ENCODE data around the gene NDUFC2.
A peak's percentile ranks its signal among the peaks of the same experiment; 100 is the strongest.
"Not testable (repeated sequence)": the region's sequence is repeated elsewhere in the genome, so short reads cannot be mapped to it uniquely, and the experiment has no call there.

Gene NDUFC2

GRCh38 chr11:78039919-78040671 is 39.6 kb downstream of the NDUFC2 start:
- DNase-seq (ENCODE audit: low read depth in 1 of 2, low spot score in 1 of 2) = peak in 1 of 2 experiments; percentile 49
- in situ Hi-C loops (cut with HindIII; ENCODE audit: low pct_unique_long_range_greater_than_20kb, low sequenced_read_pairs) = no loop called here
- TF ChIP-seq JUND (IDR thresholded peaks at IDR 0.05; ENCODE audit: low read depth) = no peak

DNA sequence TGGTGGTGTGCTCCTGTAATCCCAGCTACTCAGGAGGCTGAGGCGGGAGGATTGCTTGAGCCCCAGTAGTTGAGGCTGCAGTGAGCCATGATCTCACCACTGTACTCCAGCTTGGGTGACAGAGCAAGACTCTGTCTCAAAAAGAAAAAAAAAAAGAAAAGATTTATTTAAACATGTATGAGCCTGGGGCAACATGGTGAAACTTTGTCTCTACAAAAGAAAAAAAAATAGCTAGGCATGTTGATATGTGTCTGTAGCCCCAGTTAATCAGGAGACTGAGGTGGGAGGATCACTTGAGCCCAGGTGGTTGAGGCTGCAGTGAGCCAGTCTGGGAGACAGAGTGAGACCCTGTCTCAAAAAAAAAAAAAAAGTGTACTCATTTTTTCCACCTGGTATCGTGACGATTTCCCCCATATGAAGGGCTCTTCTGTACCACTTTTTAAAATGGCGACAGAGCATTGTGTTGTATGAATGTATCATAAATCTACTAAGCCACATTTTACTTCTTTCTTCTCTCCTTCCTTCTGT is 40.2 kb downstream of the NDUFC2 start:
- in situ Hi-C loops (cut with HindIII; ENCODE audit: low pct_unique_long_range_greater_than_20kb, low sequenced_read_pairs) = no loop called here
- DNase-seq (ENCODE audit: low read depth in 1 of 2, low spot score in 1 of 2) = no peak
- no peak for TF ChIP-seq JUND (IDR thresholded peaks at IDR 0.05; ENCODE audit: low read depth)

DNA sequence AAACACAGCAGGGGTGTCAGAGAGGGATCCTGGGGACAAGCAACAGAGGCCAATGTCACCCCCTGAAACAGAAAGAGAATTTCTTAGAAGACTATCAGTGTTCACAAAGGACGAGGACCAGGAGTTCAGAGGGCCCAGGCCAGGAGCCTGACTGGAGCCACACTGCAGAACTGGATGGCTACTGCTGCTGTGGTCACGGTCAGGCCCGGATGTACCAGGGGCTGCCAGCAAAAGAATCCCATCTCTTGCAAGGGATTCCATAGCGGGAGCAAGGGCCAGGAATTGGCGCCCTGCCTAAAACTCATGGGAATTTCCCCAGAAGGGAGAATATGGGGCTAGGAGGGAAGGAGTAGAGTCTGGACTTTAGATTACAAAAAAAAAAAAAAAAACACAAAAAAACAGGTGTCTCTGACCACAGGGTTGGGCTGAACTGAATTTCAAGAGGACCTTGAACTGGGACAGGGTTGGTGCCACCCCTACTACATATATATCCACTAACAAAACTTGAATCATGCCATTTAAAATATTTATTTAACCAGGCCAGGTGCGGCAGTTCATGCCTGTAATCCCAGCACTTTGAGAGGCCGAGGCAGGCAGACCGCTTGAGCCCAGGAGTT is 40.9 kb downstream of the NDUFC2 start:
- no peak for TF ChIP-seq JUND (IDR thresholded peaks at IDR 0.05; ENCODE audit: low read depth)
- in situ Hi-C loops (cut with HindIII; ENCODE audit: low pct_unique_long_range_greater_than_20kb, low sequenced_read_pairs) = no loop called here
- no peak for DNase-seq (ENCODE audit: low read depth in 1 of 2, low spot score in 1 of 2)

DNA sequence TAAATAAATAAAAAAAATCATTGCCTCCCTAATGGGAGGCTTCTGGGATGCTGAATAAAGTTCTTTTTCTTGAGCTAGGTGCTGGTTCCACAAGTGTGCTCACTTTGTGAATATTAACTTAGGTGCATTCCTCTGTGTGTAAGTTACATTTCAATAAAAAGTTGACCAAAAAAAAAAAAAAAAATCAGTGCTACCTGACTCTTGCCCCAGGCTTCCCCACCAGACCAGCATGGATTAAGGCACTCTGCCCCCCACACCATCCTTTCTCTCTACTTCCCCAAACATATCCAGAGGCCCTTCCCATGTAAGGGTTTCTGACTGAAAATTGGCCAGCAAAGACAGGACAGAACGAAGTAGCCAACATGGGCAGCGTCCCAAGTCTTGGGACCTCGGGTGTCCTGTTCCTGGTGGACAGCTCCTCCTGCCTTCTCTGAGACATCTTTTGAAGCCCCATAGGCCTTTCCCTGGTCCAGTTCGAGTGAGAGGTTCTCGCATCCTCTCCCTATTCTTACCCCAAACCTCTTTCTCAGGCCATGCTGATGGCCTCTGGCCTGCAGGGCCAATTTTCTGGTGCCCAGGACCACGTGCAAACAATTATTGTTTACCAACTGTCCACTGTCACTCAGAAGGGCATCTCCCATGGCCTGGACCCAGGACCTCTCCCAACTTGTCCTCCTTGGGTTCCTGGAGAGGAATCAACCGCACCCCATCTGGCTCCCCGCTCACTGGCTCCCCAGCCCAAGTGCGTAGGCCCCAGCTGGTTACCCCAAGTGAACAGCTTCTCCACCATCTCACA is 41.6 kb downstream of the NDUFC2 start:
- no peak for DNase-seq (ENCODE audit: low read depth in 1 of 2, low spot score in 1 of 2)
- TF ChIP-seq JUND (IDR thresholded peaks at IDR 0.05; ENCODE audit: low read depth) = no peak
- in situ Hi-C loops (cut with HindIII; ENCODE audit: low pct_unique_long_range_greater_than_20kb, low sequenced_read_pairs) = no loop called here

DNA sequence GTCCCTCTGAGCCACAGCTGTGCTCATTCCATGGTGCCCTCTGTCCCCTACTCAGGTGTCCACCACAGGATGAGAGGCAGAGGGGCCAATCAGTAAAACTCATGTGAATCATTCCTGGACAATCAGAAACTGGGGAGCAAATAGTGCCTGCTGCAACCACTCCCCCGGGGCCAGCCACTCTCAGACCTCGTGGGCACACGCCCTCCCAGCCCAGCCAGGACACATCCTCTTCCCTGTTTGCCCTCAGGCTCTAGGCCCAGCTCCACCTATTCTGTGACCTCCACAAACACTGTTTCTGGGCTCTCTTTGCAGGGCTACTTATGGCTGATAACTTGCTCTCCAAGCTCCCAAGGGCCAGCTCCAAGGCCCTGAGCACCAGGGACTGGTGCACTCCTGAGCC is 42.6 kb downstream of the NDUFC2 start:
- DNase-seq (ENCODE audit: low read depth in 1 of 2, low spot score in 1 of 2) = peak in 1 of 2 experiments; percentile 46
- in situ Hi-C loops (cut with HindIII; ENCODE audit: low pct_unique_long_range_greater_than_20kb, low sequenced_read_pairs) = no loop called here
- no peak for TF ChIP-seq JUND (IDR thresholded peaks at IDR 0.05; ENCODE audit: low read depth)

- in situ Hi-C loops (cut with HindIII; ENCODE audit: low pct_unique_long_range_greater_than_20kb, low sequenced_read_pairs) = no loop called here
- no peak for DNase-seq (ENCODE audit: low read depth in 1 of 2, low spot score in 1 of 2)
- no peak for TF ChIP-seq JUND (IDR thresholded peaks at IDR 0.05; ENCODE audit: low read depth)
Measured at GRCh38 chr11:78036313-78036712, 43.3 kb downstream of the NDUFC2 start.

DNA sequence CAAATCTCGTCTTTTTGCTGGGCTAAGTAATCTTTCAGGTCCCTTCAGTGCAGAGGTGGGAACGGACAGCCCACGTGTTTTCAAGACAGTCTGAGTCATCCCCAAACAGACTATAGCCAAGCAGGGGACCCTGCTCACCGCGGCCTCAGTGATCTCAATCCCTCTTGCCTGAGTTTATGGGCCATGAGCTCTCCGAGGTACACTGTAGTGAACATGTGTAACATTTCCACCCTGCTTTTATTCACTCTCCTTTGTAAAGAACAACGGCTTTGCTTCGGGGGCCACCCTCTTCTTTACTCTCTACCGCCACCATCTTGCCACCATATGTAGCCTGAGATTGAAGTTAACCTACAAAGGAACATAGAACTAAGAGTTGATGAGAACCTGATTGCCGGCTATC is 45.0 kb downstream of the NDUFC2 start:
- no peak for TF ChIP-seq JUND (IDR thresholded peaks at IDR 0.05; ENCODE audit: low read depth)
- in situ Hi-C loops (cut with HindIII; ENCODE audit: low pct_unique_long_range_greater_than_20kb, low sequenced_read_pairs) = no loop called here

GRCh38 chr11:78033040-78033439 is 46.6 kb downstream of the NDUFC2 start:
- in situ Hi-C loops (cut with HindIII; ENCODE audit: low pct_unique_long_range_greater_than_20kb, low sequenced_read_pairs) = no loop called here
- no peak for DNase-seq (ENCODE audit: low read depth in 1 of 2, low spot score in 1 of 2)
- TF ChIP-seq JUND (IDR thresholded peaks at IDR 0.05; ENCODE audit: low read depth) = no peak

More for the DNA sequence above, 45.0 kb downstream of the NDUFC2 start:
- no peak for DNase-seq (ENCODE audit: low read depth in 1 of 2, low spot score in 1 of 2)

DNA sequence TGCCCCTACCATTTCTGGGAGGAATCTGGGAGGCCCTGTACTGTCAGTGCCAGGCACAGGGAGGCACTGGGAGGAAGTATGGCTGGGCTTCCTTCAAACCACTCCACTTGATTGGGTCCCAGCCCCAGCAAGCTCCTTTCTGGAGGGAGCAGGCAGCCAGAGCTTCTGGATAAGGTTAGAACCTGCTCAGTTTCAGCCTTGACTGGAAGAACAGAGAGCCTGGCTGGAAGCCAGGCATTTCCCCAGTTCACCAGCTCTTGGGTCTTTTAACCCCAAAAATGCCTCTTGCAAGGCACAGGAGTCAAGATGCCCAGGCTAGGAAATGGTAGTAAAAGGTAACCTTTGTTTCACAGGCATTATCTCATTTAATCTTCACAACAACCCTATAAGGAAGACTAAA is 47.6 kb downstream of the NDUFC2 start:
- TF ChIP-seq JUND (IDR thresholded peaks at IDR 0.05; ENCODE audit: low read depth) = no peak
- DNase-seq (ENCODE audit: low read depth in 1 of 2, low spot score in 1 of 2) = no peak
- in situ Hi-C loops (cut with HindIII; ENCODE audit: low pct_unique_long_range_greater_than_20kb, low sequenced_read_pairs) = no loop called here

- in situ Hi-C loops (cut with HindIII; ENCODE audit: low pct_unique_long_range_greater_than_20kb, low sequenced_read_pairs) = no loop called here
- DNase-seq (ENCODE audit: low read depth in 1 of 2, low spot score in 1 of 2) = no peak
- no peak for TF ChIP-seq JUND (IDR thresholded peaks at IDR 0.05; ENCODE audit: low read depth)
Measured at GRCh38 chr11:78031629-78032028, 48.0 kb downstream of the NDUFC2 start.

- DNase-seq (ENCODE audit: low read depth in 1 of 2, low spot score in 1 of 2) = peak in 1 of 2 experiments; percentile 30
- in situ Hi-C loops (cut with HindIII; ENCODE audit: low pct_unique_long_range_greater_than_20kb, low sequenced_read_pairs) = no loop called here
- no peak for TF ChIP-seq JUND (IDR thresholded peaks at IDR 0.05; ENCODE audit: low read depth)
Measured at GRCh38 chr11:78030429-78031325, 49.0 kb downstream of the NDUFC2 start.

GRCh38 chr11:78028423-78028822 is 51.2 kb downstream of the NDUFC2 start:
- in situ Hi-C loops (cut with HindIII; ENCODE audit: low pct_unique_long_range_greater_than_20kb, low sequenced_read_pairs); DNase-seq (ENCODE audit: low read depth in 1 of 2, low spot score in 1 of 2): not testable (repeated sequence)

Data from T47D (cell line).